Hepatocyte (in vitro differentiated cells): ENCODE data around the gene LCORL. TPM values are rescaled to one million over a fixed set of nuclear protein-coding genes. Genes with fewer than 3 reads are reported as not detected.

Source experiments
- DNase-seq: peaks from one replicate; pipeline ENCODE4 v3.0.0-alpha.2; 2016; ENCODE audit warnings: low spot score
- H2AFZ ChIP-seq: fragments of 200-600 bp; sonication (generic); 2 replicates; pipeline ENCODE4 v1.6.0; 2016; ENCODE audit warnings: antibody characterized with exemption, mild to moderate bottlenecking
- H3K27ac ChIP-seq: fragments of 200-600 bp; sonication (generic); 2 replicates; pipeline ENCODE4 v1.5.1; 2016; ENCODE audit warnings: mild to moderate bottlenecking
- H3K27me3 ChIP-seq: fragments of 200-600 bp; sonication (generic); 2 replicates; pipeline ENCODE4 v1.6.1; 2016
- H3K36me3 ChIP-seq: fragments of 200-600 bp; sonication (generic); replicated peaks from 2 replicates; pipeline ENCODE4 v1.5.1; 2016; ENCODE audit warnings: low read depth; ENCODE audit not compliant: insufficient read depth
- H3K4me1 ChIP-seq: fragments of 200-600 bp; sonication (generic); 2 replicates; pipeline ENCODE4 v1.5.1; 2016; ENCODE audit warnings: mild to moderate bottlenecking, moderate library complexity; ENCODE audit not compliant: insufficient read depth
- H3K4me2 ChIP-seq: fragments of 200-600 bp; sonication (generic); 2 replicates; pipeline ENCODE4 v1.6.0; 2016
- H3K4me3 ChIP-seq: fragments of 200-600 bp; sonication (generic); 2 replicates; pipeline ENCODE4 v1.5.1; 2016; ENCODE audit warnings: mild to moderate bottlenecking
- H3K79me2 ChIP-seq: fragments of 200-600 bp; sonication (generic); 2 replicates; pipeline ENCODE4 v1.6.0; 2017; ENCODE audit warnings: mild to moderate bottlenecking
- H3K9me2 ChIP-seq: fragments of 200-600 bp; sonication (generic); replicated peaks from 2 replicates; pipeline ENCODE4 v1.6.0; 2017; ENCODE audit warnings: mild to moderate bottlenecking; ENCODE audit not compliant: insufficient read depth
- H3K9me3 ChIP-seq: fragments of 200-600 bp; sonication (generic); 2 replicates; pipeline ENCODE4 v1.5.1; 2016; ENCODE audit warnings: low read depth, mild to moderate bottlenecking
- H4K20me1 ChIP-seq: fragments of 200-600 bp; sonication (generic); 2 replicates; pipeline ENCODE4 v1.6.0; 2016; ENCODE audit warnings: mild to moderate bottlenecking; ENCODE audit not compliant: insufficient read depth, poor library complexity, severe bottlenecking
- EZH2 ChIP-seq: fragments of 200-600 bp; sonication (generic); IDR thresholded peaks from 2 replicates; pipeline ENCODE4 v1.6.1; 2016; ENCODE audit warnings: antibody characterized with exemption, mild to moderate bottlenecking, borderline replicate concordance
- EZH2phosphoT487 ChIP-seq: fragments of 200-600 bp; sonication (generic); IDR thresholded peaks from one replicate; pipeline ENCODE4 v1.6.1; 2018; ENCODE audit warnings: antibody characterized with exemption, mild to moderate bottlenecking, low read depth, moderate library complexity; ENCODE audit not compliant: unreplicated experiment, severe bottlenecking
- WGBS: methylation state at CpG from one replicate; pipeline ENCODE4 v1.1.6; 2016; ENCODE audit warnings: low lambda C conversion rate; ENCODE audit errors: missing lambda C conversion rate; 5-methylcytosine and 5-hydroxymethylcytosine counted together
- polyA plus RNA-seq: library from polyadenylated mRNA; unstranded; fragments of >200 nt; fragmentation: Nextera tagmentation; extraction: Ambion mirVana; gene quantifications from 2 replicates; pipeline ENCODE4 v1.2.1, GENCODE V29; 2016
- total RNA-seq: library from RNA; depleted of rRNA; stranded (reverse); fragments of >200 nt; gene quantifications from 2 replicates; pipeline ENCODE4 v1.2.3, GENCODE V29; 2014
- TF ChIP-seq, protein P1 (sequence below): fragments of 200-600 bp; sonication (generic); IDR thresholded peaks from 2 replicates; pipeline ENCODE4 v1.5.1; 2016; ENCODE audit warnings: antibody characterized with exemption, mild to moderate bottlenecking; ENCODE audit not compliant: poor library complexity

Gene LCORL
- total and polyA plus RNA-seq, 2 experiments from 2014 or later, result 9.4 to 19.6 TPM

DNA sequence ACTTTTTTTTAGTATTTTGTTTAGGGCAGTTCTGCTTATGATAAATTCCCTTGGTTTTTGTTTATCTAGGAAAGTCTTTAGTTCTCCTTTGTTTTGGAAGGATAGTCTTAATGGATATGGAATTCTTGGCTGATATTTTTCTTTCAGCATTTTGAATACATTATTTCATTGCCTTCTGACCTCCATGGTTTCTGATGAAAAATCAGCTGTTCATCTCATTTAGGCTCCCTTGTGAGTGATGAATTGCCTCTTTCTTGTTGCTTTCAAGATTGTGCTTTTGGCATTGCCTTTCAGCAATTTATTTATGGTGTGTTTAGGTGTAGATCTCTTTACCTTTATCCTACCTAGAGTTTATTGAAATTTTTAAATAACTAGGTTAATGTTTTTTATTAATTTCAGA lies 41.5 kb upstream of the LCORL start:
- TF ChIP-seq EZH2phosphoT487, result no peak
- TF ChIP-seq, protein P1, sequence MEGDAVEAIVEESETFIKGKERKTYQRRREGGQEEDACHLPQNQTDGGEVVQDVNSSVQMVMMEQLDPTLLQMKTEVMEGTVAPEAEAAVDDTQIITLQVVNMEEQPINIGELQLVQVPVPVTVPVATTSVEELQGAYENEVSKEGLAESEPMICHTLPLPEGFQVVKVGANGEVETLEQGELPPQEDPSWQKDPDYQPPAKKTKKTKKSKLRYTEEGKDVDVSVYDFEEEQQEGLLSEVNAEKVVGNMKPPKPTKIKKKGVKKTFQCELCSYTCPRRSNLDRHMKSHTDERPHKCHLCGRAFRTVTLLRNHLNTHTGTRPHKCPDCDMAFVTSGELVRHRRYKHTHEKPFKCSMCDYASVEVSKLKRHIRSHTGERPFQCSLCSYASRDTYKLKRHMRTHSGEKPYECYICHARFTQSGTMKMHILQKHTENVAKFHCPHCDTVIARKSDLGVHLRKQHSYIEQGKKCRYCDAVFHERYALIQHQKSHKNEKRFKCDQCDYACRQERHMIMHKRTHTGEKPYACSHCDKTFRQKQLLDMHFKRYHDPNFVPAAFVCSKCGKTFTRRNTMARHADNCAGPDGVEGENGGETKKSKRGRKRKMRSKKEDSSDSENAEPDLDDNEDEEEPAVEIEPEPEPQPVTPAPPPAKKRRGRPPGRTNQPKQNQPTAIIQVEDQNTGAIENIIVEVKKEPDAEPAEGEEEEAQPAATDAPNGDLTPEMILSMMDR, result no peak
- no peak for TF ChIP-seq EZH2
- Histone ChIP-seq H4K20me1 (no peaks in the 10 kb centered on the region), H3K27me3 (no peaks in the 10 kb centered on the region), H3K4me1 (no peaks in the 10 kb centered on the region), H2AFZ (no peak overlapping the region), H3K4me2 (no peak overlapping the region), H3K27ac (no peak overlapping the region), H3K9me3 (no peaks in the 10 kb centered on the region), H3K36me3 (no peaks in the 10 kb centered on the region), H3K79me2 (no peaks in the 10 kb centered on the region), H3K9me2 (no peaks in the 10 kb centered on the region), H3K4me3 (no peak overlapping the region)
- DNase-seq, result no peak

DNA sequence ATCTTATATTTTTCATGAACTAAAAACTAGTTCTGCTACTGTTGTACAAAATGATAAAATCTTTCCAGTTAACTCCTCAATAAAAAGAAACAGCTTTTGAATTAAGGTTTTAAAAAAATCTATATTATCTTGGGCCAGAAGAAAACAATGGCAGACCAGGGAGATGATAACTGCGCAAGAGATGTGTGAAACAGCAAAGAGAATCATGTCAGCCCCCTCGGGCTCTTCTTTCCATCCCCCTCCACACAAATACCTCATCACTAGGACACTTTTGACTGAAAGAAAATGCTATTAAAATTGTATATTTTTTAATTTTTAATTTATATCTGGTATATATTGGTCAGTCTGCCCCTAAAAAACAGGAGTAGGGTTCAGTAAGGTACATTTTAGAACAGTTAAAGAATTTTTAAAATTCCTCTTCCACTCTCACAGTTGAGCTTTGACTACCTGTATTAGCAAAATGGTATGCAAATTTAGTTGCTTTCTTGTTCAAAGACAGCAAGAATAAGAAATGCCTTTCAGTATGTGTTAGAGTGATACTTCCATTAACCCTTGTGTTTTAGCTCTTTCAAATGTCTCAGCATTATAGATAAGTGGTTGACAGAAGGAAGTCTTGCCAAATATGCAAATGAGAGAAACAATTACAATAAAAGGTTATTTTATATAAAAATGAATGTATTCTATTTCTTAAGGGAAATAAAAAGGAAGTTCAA lies 36.4 kb upstream of the LCORL start:
- no peak overlapping the region for H3K27ac ChIP-seq
- no peak for TF ChIP-seq EZH2
- no peak for TF ChIP-seq EZH2phosphoT487
- TF ChIP-seq, protein P1, result no peak
- H2AFZ ChIP-seq, result no peak overlapping the region
- H3K9me3 ChIP-seq, result no peaks in the 10 kb centered on the region
- no peaks in the 10 kb centered on the region for H3K27me3 ChIP-seq
- no peaks in the 10 kb centered on the region for H4K20me1 ChIP-seq
- H3K79me2 ChIP-seq, result no peaks in the 10 kb centered on the region
- H3K4me3 ChIP-seq, result no peak overlapping the region
- no peaks in the 10 kb centered on the region for H3K4me1 ChIP-seq
- no peak for DNase-seq
- no peaks in the 10 kb centered on the region for H3K36me3 ChIP-seq
- 73% methylated on average over 2 of the region's 2 CpGs for WGBS
- H3K4me2 ChIP-seq, result no peak overlapping the region
- H3K9me2 ChIP-seq, result no peaks in the 10 kb centered on the region

DNA sequence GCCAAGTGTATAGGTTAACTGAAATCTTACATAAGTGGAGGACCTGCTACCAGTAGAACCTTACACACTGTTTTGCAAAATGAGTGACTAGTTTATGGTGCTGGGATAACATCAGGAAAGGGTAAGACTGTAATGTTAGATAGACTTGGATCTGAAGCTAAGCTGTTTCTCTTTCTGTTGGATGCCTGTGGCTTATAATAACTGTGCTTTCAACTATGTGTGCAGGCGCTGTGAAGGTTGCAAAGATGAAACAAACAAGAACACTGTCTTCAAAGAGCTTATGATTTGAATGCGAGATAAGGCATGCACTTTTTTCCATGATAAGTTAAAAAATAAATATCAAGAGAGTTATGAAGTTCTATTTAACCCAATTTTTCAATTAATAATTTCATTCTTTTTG lies 34.5 kb upstream of the LCORL start:
- DNase-seq, result no peak
- Histone ChIP-seq H3K27ac (no peak overlapping the region), H2AFZ (no peak overlapping the region), H3K4me2 (no peak overlapping the region), H3K4me1 (no peaks in the 10 kb centered on the region), H3K9me3 (no peaks in the 10 kb centered on the region), H3K27me3 (no peaks in the 10 kb centered on the region), H3K79me2 (no peaks in the 10 kb centered on the region), H3K36me3 (no peaks in the 10 kb centered on the region), H3K4me3 (no peak overlapping the region), H3K9me2 (no peaks in the 10 kb centered on the region), H4K20me1 (no peaks in the 10 kb centered on the region)
- no peak for TF ChIP-seq EZH2
- TF ChIP-seq EZH2phosphoT487, result no peak
- TF ChIP-seq, protein P1, result no peak
- 71% methylated on average over 2 of the region's 2 CpGs for WGBS

DNA sequence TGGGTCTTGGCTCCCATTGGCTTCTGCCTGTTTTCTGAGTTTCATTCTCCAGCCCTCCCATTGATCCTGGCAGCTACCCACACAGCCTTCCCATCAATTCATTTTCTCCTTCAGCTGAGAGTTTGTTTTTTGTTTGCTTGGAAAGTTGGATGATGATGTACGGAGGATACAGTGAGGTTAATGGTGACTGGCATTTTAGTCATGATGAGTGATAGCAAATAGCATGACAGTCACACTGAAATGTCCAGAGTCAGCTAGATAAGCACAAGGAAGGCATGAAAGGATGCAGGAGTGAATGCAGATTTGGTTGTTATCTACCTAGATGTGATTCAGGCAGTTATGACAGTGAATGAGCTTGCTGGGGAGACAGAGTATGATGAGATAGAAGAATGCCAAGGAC lies 30.6 kb upstream of the LCORL start:
- no peak for DNase-seq
- Histone ChIP-seq H3K9me3 (no peaks in the 10 kb centered on the region), H3K4me2 (no peak overlapping the region), H3K27me3 (no peaks in the 10 kb centered on the region), H3K9me2 (no peaks in the 10 kb centered on the region), H3K79me2 (no peaks in the 10 kb centered on the region), H2AFZ (no peak overlapping the region), H3K36me3 (no peaks in the 10 kb centered on the region), H3K4me3 (no peak overlapping the region), H3K4me1 (no peaks in the 10 kb centered on the region), H4K20me1 (no peaks in the 10 kb centered on the region), H3K27ac (no peak overlapping the region)
- 94% methylated on average over 1 of the region's 1 CpG for WGBS
- TF ChIP-seq EZH2 (no peak), EZH2phosphoT487 (no peak)
- TF ChIP-seq, protein P1, result no peak
